Measurements from ENCODE around the gene XKR3. TPM values are rescaled to one million over a fixed set of nuclear protein-coding genes. Genes with fewer than 3 reads are reported as not detected.

Gene XKR3
- total RNA-seq, 1 experiment from 2014 or later = not detected

- Mint-ChIP-seq H3K27ac (no peak overlapping the region), H3K27me3 (ENCODE audit: low read depth) (no peaks in the 10 kb centered on the region; the same call in 1 of the 2 replicates), H3K4me1 (peaks cover 4 to 16% of the 10 kb centered on the region in 2 experiments; a peak in 3 of 4 replicates), H3K36me3 (ENCODE audit: insufficient read depth in 1 of 3, low read depth in 3 of 3) (no peaks in the 10 kb centered on the region), H3K4me3 (no peak overlapping the region), H3K9me3 (peaks cover 76 to 80% of the 10 kb centered on the region in 2 experiments)
- Histone ChIP-seq H3K79me2 (ENCODE audit: insufficient read depth, low read length) (no peaks in the 10 kb centered on the region), H3K4me2 (ENCODE audit: insufficient read depth, insufficient read length, low read length) (no peak overlapping the region), H3K9me3 (ENCODE audit: control insufficient read depth, low read depth, low read length) (no peaks in the 10 kb centered on the region), H3K23ac (ENCODE audit: insufficient read length, low read depth, low read length) (no peak overlapping the region), H4K20me1 (ENCODE audit: control insufficient read depth, insufficient read depth, insufficient read length) (no peaks in the 10 kb centered on the region), H4K91ac (ENCODE audit: insufficient read length, low read depth, low read length) (no peak overlapping the region), H3K23me2 (ENCODE audit: insufficient read length, low read depth, low read length, poor library complexity, severe bottlenecking) (no peaks in the 10 kb centered on the region), H2BK120ac (ENCODE audit: low read depth, low read length, poor library complexity, severe bottlenecking) (no peak overlapping the region), H3K14ac (ENCODE audit: insufficient read depth, low read length) (no peak overlapping the region), H2AFZ (ENCODE audit: low read length) (no peak overlapping the region), H3K79me1 (ENCODE audit: insufficient read depth, low read depth, low read length, poor library complexity, severe bottlenecking) (no peaks in the 10 kb centered on the region), H3K9ac (ENCODE audit: extremely low read depth, insufficient read length, low read length) (no peak overlapping the region), H2BK15ac (ENCODE audit: low read depth, low read length) (no peak overlapping the region), H3K27me3 (ENCODE audit: insufficient read depth, low read length) (no peaks in the 10 kb centered on the region), H3K4me1 (ENCODE audit: insufficient read depth, low read length) (no peaks in the 10 kb centered on the region; the same call in 1 of the 2 replicates), H4K8ac (replicated peaks; ENCODE audit: insufficient read length, low read depth, low read length) (no peak overlapping the region), H2BK5ac (ENCODE audit: insufficient read length, low read length) (no peak overlapping the region), H2BK12ac (ENCODE audit: insufficient read length, low read depth, low read length) (no peak overlapping the region), H4K5ac (ENCODE audit: insufficient read length, low read depth, low read length) (no peak overlapping the region), H3T11ph (ENCODE audit: low read length) (no peak overlapping the region), H2AK5ac (ENCODE audit: insufficient read length, low read length) (no peak overlapping the region), H3K27ac (ENCODE audit: insufficient read length, low read depth, low read length) (no peak overlapping the region), H3K4ac (ENCODE audit: low read depth, low read length) (no peak overlapping the region), H2BK20ac (ENCODE audit: low read depth, low read length, poor library complexity, severe bottlenecking) (no peak overlapping the region), H3K56ac (ENCODE audit: insufficient read length, low read depth, low read length) (no peak overlapping the region), H3K18ac (ENCODE audit: insufficient read length, low read depth, low read length) (no peak overlapping the region)
- TF ChIP-seq CTCF (conservative IDR thresholded peaks at IDR 0.05) = no peak
- DNase-seq = no peak
- WGBS (ENCODE audit: extremely low coverage, insufficient read length, low lambda C conversion rate) = no CpG with 5 or more reads among the region's 3 CpGs
These were observed 4.8 kb upstream of the XKR3 start for GRCh38 chr22:16829985-16830384.

Data from H9 (cell line).